ENCODE data around the gene ELN. TPM values are rescaled to one million over a fixed set of nuclear protein-coding genes. Genes with fewer than 3 reads are reported as not detected.

ELN gene
- total and polyA plus RNA-seq, 2 experiments from 2014 or later, result 37.7 to 58.1 TPM

- no peaks in the 10 kb centered on the region for H3K27me3 ChIP-seq
- peaks cover 6% of the 10 kb centered on the region for H3K79me2 ChIP-seq
- H3K9me3 ChIP-seq (ENCODE audit: low read depth), result no peaks in the 10 kb centered on the region
- no peak overlapping the region for H2AFZ ChIP-seq
- WGBS (ENCODE audit: low lambda C conversion rate, missing lambda C conversion rate), result 65% methylated on average over 11 of the region's 11 CpGs
- no peak overlapping the region for H3K4me2 ChIP-seq
- peak; percentile 59 for DNase-seq (ENCODE audit: low spot score)
- peaks cover 21% of the 10 kb centered on the region for H3K4me1 ChIP-seq (ENCODE audit: insufficient read depth)
- H3K36me3 ChIP-seq (replicated peaks; ENCODE audit: insufficient read depth, low read depth), result no peaks in the 10 kb centered on the region
- no peaks in the 10 kb centered on the region for H4K20me1 ChIP-seq (ENCODE audit: insufficient read depth, poor library complexity, severe bottlenecking)
- no peak for TF ChIP-seq CTCF (IDR thresholded peaks at IDR 0.05; ENCODE audit: poor library complexity)
- TF ChIP-seq EZH2 (IDR thresholded peaks at IDR 0.05; ENCODE audit: borderline replicate concordance), result no peak
- no peak for TF ChIP-seq EZH2phosphoT487 (IDR thresholded peaks at IDR 0.05; ENCODE audit: low read depth, severe bottlenecking, unreplicated experiment)
- H3K9me2 ChIP-seq (replicated peaks; ENCODE audit: insufficient read depth), result no peaks in the 10 kb centered on the region
- no peak overlapping the region for H3K4me3 ChIP-seq
- peak overlapping the region; percentile 82 for H3K27ac ChIP-seq
Observed at GRCh38 chr7:74097937-74098614, 70.1 kb downstream of the ELN start.

DNA sequence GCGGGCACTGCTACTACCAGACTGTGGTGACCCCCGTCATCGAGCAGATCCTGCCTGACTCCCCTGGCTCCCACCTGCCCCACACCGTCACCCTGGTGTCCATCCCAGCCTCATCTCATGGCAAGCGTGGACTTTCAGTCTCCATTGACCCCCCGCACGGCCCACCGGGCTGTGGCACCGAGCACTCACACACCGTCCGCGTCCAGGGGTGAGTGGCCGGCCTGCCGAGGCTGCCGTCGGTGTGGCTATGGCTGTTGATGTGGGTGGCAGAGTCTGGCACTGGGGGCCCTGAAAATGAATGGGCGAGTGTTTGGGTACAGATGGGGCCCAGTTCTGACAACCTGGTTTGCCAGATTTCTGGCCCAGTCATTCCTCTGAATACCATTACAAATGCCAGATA, 71.1 kb downstream of the ELN start:
- Histone ChIP-seq H3K79me2 (peaks cover 6% of the 10 kb centered on the region), H2AFZ (no peak overlapping the region), H3K27me3 (no peaks in the 10 kb centered on the region), H3K4me2 (no peak overlapping the region), H3K9me2 (replicated peaks; ENCODE audit: insufficient read depth) (no peaks in the 10 kb centered on the region), H3K4me3 (no peak overlapping the region), H3K36me3 (replicated peaks; ENCODE audit: insufficient read depth, low read depth) (no peaks in the 10 kb centered on the region), H3K9me3 (ENCODE audit: low read depth) (no peaks in the 10 kb centered on the region), H3K27ac (no peak overlapping the region), H4K20me1 (ENCODE audit: insufficient read depth, poor library complexity, severe bottlenecking) (no peaks in the 10 kb centered on the region), H3K4me1 (ENCODE audit: insufficient read depth) (peaks cover 11% of the 10 kb centered on the region)
- WGBS (ENCODE audit: low lambda C conversion rate, missing lambda C conversion rate), result 98% methylated on average over 13 of the region's 17 CpGs
- DNase-seq (ENCODE audit: low spot score), result no peak
- no peak for TF ChIP-seq EZH2phosphoT487 (IDR thresholded peaks at IDR 0.05; ENCODE audit: low read depth, severe bottlenecking, unreplicated experiment)
- TF ChIP-seq EZH2 (IDR thresholded peaks at IDR 0.05; ENCODE audit: borderline replicate concordance), result no peak
- no peak for TF ChIP-seq CTCF (IDR thresholded peaks at IDR 0.05; ENCODE audit: poor library complexity)

DNA sequence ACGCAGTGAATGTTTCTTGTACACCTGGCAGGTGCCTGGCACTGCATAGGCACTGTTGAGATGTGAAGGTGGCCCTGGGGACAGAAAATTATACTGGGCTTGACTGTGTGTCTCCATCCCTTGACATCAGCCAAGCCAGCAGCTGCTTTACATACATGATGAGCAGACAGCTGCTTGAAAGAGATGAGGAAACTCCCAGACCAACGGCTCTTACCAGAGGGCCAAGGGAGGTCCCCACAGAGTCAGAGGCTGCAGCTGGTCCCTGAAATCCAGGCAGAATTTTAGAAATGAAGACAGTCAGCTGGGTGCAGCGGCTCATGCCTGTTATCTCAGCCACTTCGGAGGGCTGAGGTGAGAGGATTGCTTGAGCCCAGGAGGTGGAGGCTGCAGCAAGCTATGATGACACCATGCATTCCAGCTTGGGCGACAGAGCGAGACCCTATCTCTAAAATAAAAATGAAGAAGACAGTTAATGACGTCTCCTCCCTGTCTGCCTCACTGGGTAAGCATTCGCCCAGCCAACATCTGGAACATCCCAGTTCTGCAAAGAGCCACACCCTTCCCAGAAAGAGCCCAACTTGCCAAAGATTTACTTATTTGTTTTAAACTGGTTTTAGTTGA, 73.2 kb downstream of the ELN start:
- Histone ChIP-seq H3K36me3 (replicated peaks; ENCODE audit: insufficient read depth, low read depth) (no peaks in the 10 kb centered on the region), H3K9me2 (replicated peaks; ENCODE audit: insufficient read depth) (no peaks in the 10 kb centered on the region), H3K79me2 (no peaks in the 10 kb centered on the region), H3K27me3 (no peaks in the 10 kb centered on the region), H2AFZ (no peak overlapping the region), H3K4me1 (ENCODE audit: insufficient read depth) (no peaks in the 10 kb centered on the region), H3K9me3 (ENCODE audit: low read depth) (no peaks in the 10 kb centered on the region), H4K20me1 (ENCODE audit: insufficient read depth, poor library complexity, severe bottlenecking) (no peaks in the 10 kb centered on the region), H3K4me2 (no peak overlapping the region), H3K27ac (no peak overlapping the region), H3K4me3 (no peak overlapping the region)
- WGBS (ENCODE audit: low lambda C conversion rate, missing lambda C conversion rate), result 76% methylated on average over 8 of the region's 8 CpGs
- DNase-seq (ENCODE audit: low spot score), result no peak
- TF ChIP-seq EZH2phosphoT487 (IDR thresholded peaks at IDR 0.05; ENCODE audit: low read depth, severe bottlenecking, unreplicated experiment) (no peak), CTCF (IDR thresholded peaks at IDR 0.05; ENCODE audit: poor library complexity) (no peak), EZH2 (IDR thresholded peaks at IDR 0.05; ENCODE audit: borderline replicate concordance) (no peak)

Data from hepatocyte (in vitro differentiated cells).